T-cell (primary cell): ENCODE measurements around the gene TNS1. TPM values are rescaled to one million over a fixed set of nuclear protein-coding genes. Genes with fewer than 3 reads are reported as not detected.

ENCODE experiments used
- ATAC-seq, 4 experiments: fragments of 200-7000 bp in 3 of 4; fragments of 150-1000 bp in 1 of 4; cut with Tn5 transposase; replicated peaks in 1 of 4; 1 replicate in 3 of 4; 2 replicates in 1 of 4; pipeline ENCODE4 v1.10.0; 2021; ENCODE audit warnings: moderate library complexity in 3 of 4, mild to moderate bottlenecking in 2 of 4, moderate number of reproducible peaks in 1 of 4
- CTCF ChIA-PET, 2 donors: fragments of 300-600 bp; sonication (Branson Sonifier 250); formaldehyde crosslinking; loops; one replicate each; lab custom pipeline; 2022; ENCODE audit warnings: antibody characterized with exemption in 2 of 2; lab: Charles Lee
- POLR2A ChIA-PET, 2 donors: fragments of 300-600 bp; sonication (Branson Sonifier 250); formaldehyde crosslinking; loops; one replicate each; lab custom pipeline; 2022; ENCODE audit warnings: antibody characterized with exemption in 2 of 2; lab: Charles Lee
- DNase-seq, 35 experiments: peaks; one replicate each; pipeline versions ENCODE4 v3.0.0 to v3.0.0-alpha.2; 2013 to 2023
- H3K27ac ChIP-seq: one replicate; pipeline ENCODE4 v1.5.1; 2013; ENCODE audit warnings: low read length
- H3K27me3 ChIP-seq, 2 experiments: replicated peaks in 1 of 2; 1 replicate in 1 of 2; 2 replicates in 1 of 2; pipeline versions ENCODE4 v1.6.1 to v1.7.0; 2013; ENCODE audit warnings: low read length in 1 of 2, mixed read lengths in 1 of 2; ENCODE audit not compliant: control insufficient read depth in 2 of 2, insufficient read depth in 2 of 2; ENCODE audit errors: extremely low read depth in 1 of 2
- H3K36me3 ChIP-seq, 2 donors: 1 replicate in 1 of 2; 2 replicates in 1 of 2; pipeline versions ENCODE4 v1.6.1 to v1.7.0; 2013; ENCODE audit warnings: low read length in 1 of 2; ENCODE audit not compliant: control insufficient read depth in 2 of 2, insufficient read depth in 1 of 2; ENCODE audit errors: extremely low read depth in 1 of 2
- H3K4me1 ChIP-seq, 2 experiments: 1 replicate in 1 of 2; 2 replicates in 1 of 2; pipeline versions ENCODE4 v1.6.1 to v1.7.0; 2013; ENCODE audit warnings: low read length in 2 of 2, mixed read lengths in 1 of 2; ENCODE audit not compliant: insufficient read depth in 2 of 2, control insufficient read depth in 1 of 2; ENCODE audit errors: extremely low read depth in 1 of 2
- H3K4me3 ChIP-seq, 2 donors: 1 replicate in 1 of 2; 2 replicates in 1 of 2; pipeline versions ENCODE4 v1.5.1 to v1.7.0; 2013; ENCODE audit warnings: mild to moderate bottlenecking in 2 of 2, low read length in 1 of 2, moderate library complexity in 1 of 2; ENCODE audit not compliant: control insufficient read depth in 1 of 2; ENCODE audit errors: extremely low read depth in 1 of 2
- H3K9me3 ChIP-seq: 2 replicates; pipeline ENCODE4 v1.7.0; 2013
- H3K27ac Mint-ChIP-seq, 2 donors: one replicate each; pipeline ENCODE4 v1.8.0; 2020 to 2021; ENCODE audit warnings: mild to moderate bottlenecking in 2 of 2, mixed read lengths in 2 of 2
- H3K27me3 Mint-ChIP-seq, 2 donors: one replicate each; pipeline ENCODE4 v1.8.0; 2021 to 2022; ENCODE audit warnings: mixed read lengths in 2 of 2
- H3K36me3 Mint-ChIP-seq: one replicate; pipeline ENCODE4 v1.8.0; 2021; ENCODE audit warnings: mixed read lengths
- H3K4me1 Mint-ChIP-seq, 3 donors: one replicate each; pipeline ENCODE4 v1.8.0; 2020 to 2022; ENCODE audit warnings: mixed read lengths in 3 of 3, mild to moderate bottlenecking in 1 of 3
- H3K4me3 Mint-ChIP-seq, 3 donors: one replicate each; pipeline ENCODE4 v1.8.0; 2020 to 2022; ENCODE audit warnings: mild to moderate bottlenecking in 3 of 3, mixed read lengths in 3 of 3, moderate library complexity in 3 of 3
- H3K9me3 Mint-ChIP-seq, 3 donors: one replicate each; pipeline ENCODE4 v1.8.0; 2020 to 2022; ENCODE audit warnings: mixed read lengths in 3 of 3
- WGBS: methylation state at CpG from one replicate; pipeline ENCODE4 v1.1.5; 2013; ENCODE audit warnings: missing lambda C conversion rate; ENCODE audit not compliant: insufficient coverage; 5-methylcytosine and 5-hydroxymethylcytosine counted together
- total RNA-seq, 35 experiments: library from RNA in 6 of 35; stranded (reverse) in 6 of 35; fragments of 120-200 nt in 1 of 35; gene quantifications; one replicate each; pipeline versions ENCODE4 v1.2.1 to v1.2.4 and lab custom pipeline; 2013 to 2026

The TNS1 gene
- total RNA-seq, 5 donors from 2014 or later (not counting 1 experiment from before 2014, with no cell fraction given): 0.28 to 2.1 (median 1.3) TPM

GRCh38 chr2:217849154-217849975 lies 153.4 kb downstream of the TNS1 start:
- H3K36me3 Mint-ChIP-seq: no peaks in the 10 kb centered on the region

DNA sequence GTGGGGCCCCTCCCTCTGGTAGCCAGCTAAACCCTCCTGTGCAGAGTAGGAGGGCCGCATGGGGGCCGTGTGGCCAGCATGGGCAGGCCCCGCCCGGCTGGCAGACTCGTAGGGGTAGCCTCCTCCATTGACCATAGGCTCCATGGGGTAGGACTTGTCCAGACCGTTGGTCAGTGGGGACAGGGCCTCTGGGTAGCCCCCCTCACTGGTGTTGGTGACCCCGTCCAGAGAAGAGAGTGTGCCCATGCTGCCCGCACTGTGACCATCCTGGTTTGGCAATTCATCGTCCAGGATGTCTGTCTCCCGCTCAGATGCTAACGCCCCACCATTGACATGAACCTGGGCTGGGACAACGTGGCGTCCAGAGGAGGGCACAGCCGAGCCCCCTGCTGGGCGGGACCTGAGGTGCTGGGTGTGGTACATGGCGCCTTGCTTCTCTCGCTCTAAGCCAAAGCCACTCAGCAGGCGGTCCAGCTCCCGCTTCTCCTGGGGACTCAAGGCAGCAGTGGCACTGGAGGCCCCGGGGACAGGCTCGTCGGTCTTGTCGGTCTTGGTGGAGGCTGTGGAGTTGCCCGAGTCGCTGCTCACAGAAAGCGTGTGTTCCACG lies 154.3 kb downstream of the TNS1 start:
- no peak for DNase-seq
- H3K27me3 ChIP-seq: peaks cover 0 to 34% of the 10 kb centered on the region in 2 experiments
- Mint-ChIP-seq H3K4me1 (no peaks in the 10 kb centered on the region), H3K9me3 (no peaks in the 10 kb centered on the region), H3K27ac (no peak overlapping the region), H3K4me3 (no peak overlapping the region), H3K27me3 (peaks cover 10 to 23% of the 10 kb centered on the region in 2 donors), H3K36me3 (no peaks in the 10 kb centered on the region)
- no peaks in the 10 kb centered on the region for H3K36me3 ChIP-seq
- no peaks in the 10 kb centered on the region for H3K4me1 ChIP-seq
- no peaks in the 10 kb centered on the region for H3K9me3 ChIP-seq
- H3K27ac ChIP-seq: no peak overlapping the region
- POLR2A ChIA-PET: no interaction called here
- H3K4me3 ChIP-seq: no peak overlapping the region
- 90% methylated on average over 26 of the region's 27 CpGs for WGBS
- ATAC-seq: peak in 1 of 4 experiments; percentile 33
- CTCF ChIA-PET: no interaction called here

More at GRCh38 chr2:217849154-217849975, 153.4 kb downstream of the TNS1 start:
- peaks cover 0 to 38% of the 10 kb centered on the region in 2 experiments for H3K27me3 ChIP-seq
- H3K4me1 Mint-ChIP-seq: no peaks in the 10 kb centered on the region
- no peak for ATAC-seq
- no peak overlapping the region for H3K4me3 Mint-ChIP-seq
- H3K27ac Mint-ChIP-seq: no peak overlapping the region
- WGBS: 84% methylated on average over 7 of the region's 9 CpGs
- peaks cover 10 to 23% of the 10 kb centered on the region in 2 donors for H3K27me3 Mint-ChIP-seq
- H3K4me3 ChIP-seq: no peak overlapping the region
- ChIA-PET CTCF (interaction anchor here in 1 of 2 donors (0.9 kb wide), 1 partner anchor 39 kb away, joined by 3 read pairs; no protein-coding TSS in a partner anchor), POLR2A (interaction anchor here in 1 of 2 donors (0.7 kb wide), 1 partner anchor 9 kb away, joined by 4 read pairs; no protein-coding TSS in a partner anchor)
- no peak overlapping the region for H3K27ac ChIP-seq
- H3K9me3 Mint-ChIP-seq: no peaks in the 10 kb centered on the region
- H3K36me3 ChIP-seq: no peaks in the 10 kb centered on the region
- H3K4me1 ChIP-seq: no peaks in the 10 kb centered on the region
- H3K9me3 ChIP-seq: no peaks in the 10 kb centered on the region
- DNase-seq: no peak

- Histone ChIP-seq H3K36me3 (no peaks in the 10 kb centered on the region), H3K4me1 (no peaks in the 10 kb centered on the region), H3K27ac (no peak overlapping the region), H3K9me3 (no peaks in the 10 kb centered on the region), H3K4me3 (no peak overlapping the region), H3K27me3 (peaks cover 0 to 35% of the 10 kb centered on the region in 2 experiments)
- no peaks in the 10 kb centered on the region for H3K36me3 Mint-ChIP-seq
- H3K27ac Mint-ChIP-seq: no peak overlapping the region
- ChIA-PET CTCF (no interaction called here), POLR2A (no interaction called here)
- H3K4me3 Mint-ChIP-seq: no peak overlapping the region
- 82% methylated on average over 13 of the region's 20 CpGs for WGBS
- no peaks in the 10 kb centered on the region for H3K9me3 Mint-ChIP-seq
- H3K4me1 Mint-ChIP-seq: no peaks in the 10 kb centered on the region
- ATAC-seq (no peak), DNase-seq (no peak)
- H3K27me3 Mint-ChIP-seq: peaks cover 10 to 23% of the 10 kb centered on the region in 2 donors
These were observed 155.0 kb downstream of the TNS1 start for GRCh38 chr2:217847552-217848350.

DNA sequence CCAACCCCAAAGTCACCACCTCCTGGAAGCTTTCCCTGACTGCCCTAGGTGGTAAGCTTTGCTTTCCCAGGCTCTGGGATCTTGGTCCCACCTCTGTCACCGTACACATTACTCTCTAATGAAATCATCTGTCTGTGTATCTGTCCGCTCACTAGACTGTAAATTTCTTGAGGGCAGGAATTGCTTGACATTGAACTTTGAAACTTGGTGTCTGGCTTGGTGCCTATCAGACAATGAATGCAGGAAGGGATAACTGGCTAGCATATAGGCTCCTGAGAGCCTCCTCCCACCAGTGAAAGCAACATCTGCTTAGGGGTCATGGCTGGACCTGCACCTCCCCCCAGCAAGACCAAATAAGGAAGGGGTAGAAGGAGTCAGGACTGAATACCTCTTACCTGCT lies 155.7 kb downstream of the TNS1 start:
- no CpG with 5 or more reads among the region's 2 CpGs for WGBS
- H3K4me3 Mint-ChIP-seq: no peak overlapping the region
- ATAC-seq (no peak), DNase-seq (no peak)
- no peak overlapping the region for H3K27ac Mint-ChIP-seq
- Histone ChIP-seq H3K4me1 (no peaks in the 10 kb centered on the region), H3K27ac (no peak overlapping the region), H3K36me3 (no peaks in the 10 kb centered on the region), H3K9me3 (no peaks in the 10 kb centered on the region), H3K4me3 (no peak overlapping the region), H3K27me3 (peaks cover 0 to 37% of the 10 kb centered on the region in 2 experiments)
- peaks cover 10 to 23% of the 10 kb centered on the region in 2 donors for H3K27me3 Mint-ChIP-seq
- H3K4me1 Mint-ChIP-seq: no peaks in the 10 kb centered on the region
- POLR2A ChIA-PET: no interaction called here
- CTCF ChIA-PET: no interaction called here
- no peaks in the 10 kb centered on the region for H3K36me3 Mint-ChIP-seq
- no peaks in the 10 kb centered on the region for H3K9me3 Mint-ChIP-seq

DNA sequence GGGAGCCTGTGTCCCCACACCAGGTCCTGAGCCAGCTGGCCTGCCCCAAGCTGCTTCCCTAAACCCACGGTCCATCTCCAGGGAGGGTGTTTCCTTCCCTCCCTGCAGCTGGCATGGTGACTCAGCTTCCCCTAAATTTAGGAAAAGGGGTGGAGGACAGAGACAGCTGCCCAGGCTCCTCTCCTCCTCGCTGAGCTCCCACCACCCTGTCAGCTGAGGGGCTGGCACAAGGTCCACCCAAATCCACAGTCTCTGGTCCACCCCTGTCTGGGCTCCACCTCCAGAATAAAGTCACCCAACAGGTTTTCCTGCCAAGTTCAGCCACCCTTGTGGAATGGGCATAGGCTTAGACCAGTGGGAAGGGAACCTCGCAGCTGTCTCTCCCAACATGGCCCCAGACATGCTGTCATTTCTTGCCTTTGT lies 156.5 kb downstream of the TNS1 start:
- no peak for ATAC-seq
- no peaks in the 10 kb centered on the region for H3K4me1 Mint-ChIP-seq

GRCh38 chr2:217845301-217845700 lies 157.5 kb downstream of the TNS1 start:
- H3K4me1 Mint-ChIP-seq: no peaks in the 10 kb centered on the region
- ATAC-seq (no peak), DNase-seq (no peak)
- H3K4me3 ChIP-seq: no peak overlapping the region
- POLR2A ChIA-PET: no interaction called here
- H3K36me3 Mint-ChIP-seq: no peaks in the 10 kb centered on the region
- peaks cover 7 to 11% of the 10 kb centered on the region in 2 donors for H3K27me3 Mint-ChIP-seq
- H3K36me3 ChIP-seq: no peaks in the 10 kb centered on the region
- H3K27ac Mint-ChIP-seq: no peak overlapping the region
- WGBS: no CpG with 5 or more reads among the region's 1 CpG
- H3K9me3 ChIP-seq: no peaks in the 10 kb centered on the region
- H3K9me3 Mint-ChIP-seq: no peaks in the 10 kb centered on the region
- peaks cover 0 to 36% of the 10 kb centered on the region in 2 experiments for H3K27me3 ChIP-seq
- CTCF ChIA-PET: no interaction called here
- H3K27ac ChIP-seq: no peak overlapping the region
- H3K4me3 Mint-ChIP-seq: no peak overlapping the region
- no peaks in the 10 kb centered on the region for H3K4me1 ChIP-seq

More for the DNA sequence above, 156.5 kb downstream of the TNS1 start:
- H3K36me3 ChIP-seq: no peaks in the 10 kb centered on the region
- no peak overlapping the region for H3K27ac Mint-ChIP-seq
- peaks cover 10 to 20% of the 10 kb centered on the region in 2 donors for H3K27me3 Mint-ChIP-seq
- ChIA-PET POLR2A (no interaction called here), CTCF (no interaction called here)
- H3K4me1 ChIP-seq: no peaks in the 10 kb centered on the region
- H3K4me3 ChIP-seq: no peak overlapping the region
- DNase-seq: no peak
- H3K4me3 Mint-ChIP-seq: no peak overlapping the region
- no peak overlapping the region for H3K27ac ChIP-seq
- H3K9me3 Mint-ChIP-seq: no peaks in the 10 kb centered on the region
- peaks cover 0 to 37% of the 10 kb centered on the region in 2 experiments for H3K27me3 ChIP-seq
- WGBS: 70% methylated on average over 2 of the region's 3 CpGs
- H3K36me3 Mint-ChIP-seq: no peaks in the 10 kb centered on the region
- H3K9me3 ChIP-seq: no peaks in the 10 kb centered on the region
